GM18499 (cell line): ENCODE measurements around the gene EPHA3.

Source experiments
- ATAC-seq: cut with Tn5 transposase; IDR thresholded peaks from one replicate; pipeline ENCODE4 v1.9.1; 2021; ENCODE audit warnings: moderate number of reproducible peaks; ENCODE audit not compliant: insufficient read depth, unreplicated experiment

EPHA3 gene

GRCh38 chr3:89223188-89223587 is 115.8 kb downstream of the EPHA3 start:
- no peak for ATAC-seq

- ATAC-seq, result no peak
Measured at GRCh38 chr3:89227218-89227617, 119.8 kb downstream of the EPHA3 start.

- no peak for ATAC-seq
Measured at GRCh38 chr3:89227634-89228033, 120.2 kb downstream of the EPHA3 start.

GRCh38 chr3:89232155-89232554 is 124.7 kb downstream of the EPHA3 start:
- ATAC-seq, result no peak

- no peak for ATAC-seq
Measured at GRCh38 chr3:89234620-89235019, 127.2 kb downstream of the EPHA3 start.

- ATAC-seq, result no peak
Measured at GRCh38 chr3:89238846-89239245, 131.4 kb downstream of the EPHA3 start.

GRCh38 chr3:89239774-89240173 is 132.4 kb downstream of the EPHA3 start:
- ATAC-seq, result no peak

- no peak for ATAC-seq
Measured at GRCh38 chr3:89245612-89246011, 138.2 kb downstream of the EPHA3 start.

- no peak for ATAC-seq
Measured at GRCh38 chr3:89246326-89246725, 138.9 kb downstream of the EPHA3 start.

- ATAC-seq, result no peak
Measured at GRCh38 chr3:89250742-89251141, 143.3 kb downstream of the EPHA3 start.

- no peak for ATAC-seq
Measured at GRCh38 chr3:89252016-89252415, 144.6 kb downstream of the EPHA3 start.

GRCh38 chr3:89252860-89253259 is 145.4 kb downstream of the EPHA3 start:
- ATAC-seq, result no peak

- no peak for ATAC-seq
Measured at GRCh38 chr3:89256395-89256794, 149.0 kb downstream of the EPHA3 start.

GRCh38 chr3:89256882-89257281 is 149.5 kb downstream of the EPHA3 start:
- no peak for ATAC-seq

GRCh38 chr3:89260721-89261120 is 153.3 kb downstream of the EPHA3 start:
- ATAC-seq, result no peak

GRCh38 chr3:89261673-89262072 is 154.3 kb downstream of the EPHA3 start:
- ATAC-seq, result no peak

GRCh38 chr3:89262309-89262929 is 155.0 kb downstream of the EPHA3 start:
- no peak for ATAC-seq

- no peak for ATAC-seq
Measured at GRCh38 chr3:89264037-89264560, 156.7 kb downstream of the EPHA3 start.

- no peak for ATAC-seq
Measured at GRCh38 chr3:89266074-89266473, 158.7 kb downstream of the EPHA3 start.

GRCh38 chr3:89268059-89268458 is 160.6 kb downstream of the EPHA3 start:
- no peak for ATAC-seq

- no peak for ATAC-seq
Measured at GRCh38 chr3:89270201-89270600, 162.8 kb downstream of the EPHA3 start.

- no peak for ATAC-seq
Measured at GRCh38 chr3:89275001-89275400, 167.6 kb downstream of the EPHA3 start.
